B cell (primary cell): ENCODE data around the gene ONECUT3.

ENCODE experiments used
- CTCF ChIP-seq: fragments of 200-600 bp; IDR thresholded peaks from one replicate; pipeline ENCODE4 v1.8.0; 2022; ENCODE audit warnings: antibody characterized with exemption, mild to moderate bottlenecking
- EZH2 ChIP-seq: IDR thresholded peaks from 2 replicates; pipeline ENCODE4 v1.6.1; 2012; ENCODE audit warnings: borderline replicate concordance, low read depth, mild to moderate bottlenecking, moderate library complexity, low read length; ENCODE audit not compliant: insufficient read depth, poor library complexity, severe bottlenecking

- no peak for TF ChIP-seq CTCF
- no peak for TF ChIP-seq EZH2
Observed at GRCh38 chr19:1744822-1745563, 8.3 kb upstream of the ONECUT3 start.
